Right ventricle myocardium superior (tissue), 1 donor: ENCODE data around the gene STK16. TPM values are rescaled to one million over a fixed set of nuclear protein-coding genes. Genes with fewer than 3 reads are reported as not detected.

Experiments used
- ATAC-seq: fragments of 200-7000 bp; cut with Tn5 transposase; one replicate; pipeline ENCODE4 v1.9.1; 2020; ENCODE audit warnings: mild to moderate bottlenecking; ENCODE audit not compliant: poor library complexity
- DNase-seq: peaks from one replicate; pipeline ENCODE4 v3.0.0-alpha.2; 2020
- intact Hi-C: fragments of 100-400 bp; cut with DNase I; formaldehyde crosslinking; loops from one replicate; pipeline ENCODE4 v1.11.2; 2022
- total RNA-seq: library from RNA; stranded (reverse); fragmentation: NEBNext Ultra II Directional; extraction: Animal tissue kit (Norgen Biotek cat#: 25700); gene quantifications from one replicate; pipeline ENCODE4 v1.2.1, GENCODE V29; 2021
- donor health status: DM: no; HTN: yes; CAD: no; lungs with severe emphysema.

The STK16 gene
- total RNA-seq, 1 donor from 2014 or later = 16.7 TPM

- ATAC-seq (no peak), DNase-seq (no peak)
- intact Hi-C loops = no loop called here
Measured at GRCh38 chr2:219210886-219211362, 34.4 kb upstream of the STK16 start.

GRCh38 chr2:219213026-219213415, 32.3 kb upstream of the STK16 start:
- intact Hi-C loops = no loop called here
- ATAC-seq (no peak), DNase-seq (no peak)

DNA sequence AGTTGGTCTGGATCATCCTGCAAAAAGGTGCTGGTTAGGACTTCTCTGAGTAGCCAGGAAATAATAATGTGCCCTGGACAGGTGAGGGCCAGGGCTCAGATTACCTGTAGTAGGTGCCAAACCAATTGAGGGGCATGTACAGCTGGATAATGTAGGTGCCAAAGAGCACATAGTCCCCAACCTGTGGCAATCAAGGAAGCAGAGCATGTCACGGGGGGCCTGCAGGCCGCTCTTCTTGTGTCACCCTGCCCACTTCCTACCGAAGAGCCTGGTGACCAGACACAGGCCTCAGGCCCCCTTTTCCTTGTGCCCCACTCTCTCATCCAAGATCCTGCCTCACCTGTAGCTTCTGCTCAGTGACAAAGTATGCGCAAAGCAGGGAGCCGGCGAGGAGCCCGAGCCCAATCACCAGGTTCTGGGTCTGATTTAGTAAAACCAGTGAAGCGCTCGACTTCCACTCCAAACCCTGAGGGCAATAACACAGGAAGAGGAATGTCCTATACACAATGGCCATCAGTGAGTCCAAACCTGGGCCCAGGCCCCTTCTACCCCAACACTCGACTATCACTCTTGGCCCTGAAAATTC, 31.7 kb upstream of the STK16 start:
- intact Hi-C loops = no loop called here

DNA sequence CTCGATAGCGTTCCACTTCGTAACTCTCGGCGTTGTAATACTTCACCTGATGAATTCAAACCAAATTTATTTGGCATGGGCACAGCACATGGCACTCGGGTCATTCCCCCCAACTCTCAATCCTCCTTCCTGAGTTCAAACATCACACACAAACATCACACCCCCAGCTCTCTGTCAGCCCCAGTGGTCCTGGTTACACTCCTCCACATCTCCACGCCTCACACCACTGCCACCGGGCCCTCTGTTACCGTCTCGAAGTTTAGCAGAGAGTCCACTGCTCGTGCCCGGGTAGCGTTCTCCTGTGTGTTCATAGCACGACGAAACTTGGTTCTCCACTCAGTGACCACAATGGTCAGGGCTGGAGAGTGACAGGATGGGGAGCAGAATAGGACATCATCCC, 31.1 kb upstream of the STK16 start:
- intact Hi-C loops = no loop called here
- ATAC-seq (no peak), DNase-seq (no peak)

More for the DNA sequence above, 31.7 kb upstream of the STK16 start:
- ATAC-seq (no peak), DNase-seq (no peak)

- intact Hi-C loops = loop anchor here (5.0 kb wide), 1 partner anchor 37 kb away; the partner anchor contains the start of genes CNPPD1 and RETREG2
- no peak for DNase-seq
- ATAC-seq = no peak
Measured at GRCh38 chr2:219214786-219215185, 30.5 kb upstream of the STK16 start.

DNA sequence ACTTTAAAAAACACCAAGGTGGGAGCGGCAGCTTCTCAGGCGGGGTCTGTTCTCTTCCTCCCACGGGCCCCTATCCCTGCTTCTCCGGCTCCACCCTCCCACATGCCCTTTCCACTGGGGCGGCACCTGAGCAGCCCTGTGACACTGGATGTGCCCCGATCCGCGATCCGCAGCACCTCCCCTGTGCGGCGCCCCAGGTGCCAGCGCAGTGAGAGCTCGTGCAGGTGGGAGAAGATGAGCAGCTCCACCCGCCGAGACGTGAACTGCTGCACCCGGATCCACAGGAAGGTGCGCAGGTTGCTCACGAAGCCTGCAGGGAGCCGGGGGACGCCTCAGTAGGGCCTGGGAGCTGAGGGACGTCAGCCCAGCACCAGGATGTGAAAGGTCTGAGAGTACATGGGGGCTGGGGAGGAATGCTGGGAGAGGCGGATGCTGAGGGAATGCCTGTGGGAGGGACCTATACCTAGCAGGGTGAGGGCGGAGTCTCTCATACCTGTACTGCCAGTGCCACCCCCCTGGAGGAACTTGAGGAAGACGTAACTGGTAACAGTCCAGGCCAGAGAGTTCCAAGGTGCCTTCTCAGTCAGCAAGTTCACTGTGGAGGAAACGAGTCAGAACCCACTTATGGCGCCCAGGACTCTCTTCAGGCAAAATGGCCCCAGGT, 29.3 kb upstream of the STK16 start:
- intact Hi-C loops = loop anchor here (5.0 kb wide), 1 partner anchor 39 kb away; the partner anchor contains the start of genes CNPPD1 and RETREG2
- no peak for ATAC-seq
- DNase-seq = no peak

DNA sequence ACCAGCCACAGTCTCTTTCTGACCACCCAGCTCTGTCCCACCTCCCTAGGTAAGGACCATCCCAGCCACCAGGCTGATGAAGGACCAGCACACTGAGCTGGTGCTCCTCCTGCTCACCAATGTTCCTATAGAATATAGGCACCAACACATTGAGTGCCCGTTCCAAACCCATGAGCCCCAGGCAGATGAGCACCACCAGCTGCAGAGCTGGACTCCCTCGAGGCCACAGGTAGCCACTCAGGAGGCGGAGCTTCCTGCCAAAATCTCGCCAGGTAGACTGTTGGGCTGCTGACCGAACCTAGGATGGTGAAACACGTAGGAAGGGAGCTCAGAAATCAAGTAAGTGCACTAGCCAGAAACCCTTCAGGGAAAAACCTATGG, 28.8 kb upstream of the STK16 start:
- no peak for ATAC-seq
- intact Hi-C loops = loop anchor here (5.0 kb wide), 1 partner anchor 39 kb away; the partner anchor contains the start of genes CNPPD1 and RETREG2

GRCh38 chr2:219218217-219218731, 27.0 kb upstream of the STK16 start:
- peak; percentile 62 for ATAC-seq
- intact Hi-C loops = loop anchor here (5.0 kb wide), 1 partner anchor 41 kb away; the partner anchor contains the start of genes CNPPD1 and RETREG2
- peak; percentile 78 for DNase-seq

More for the DNA sequence above, 28.8 kb upstream of the STK16 start:
- DNase-seq = no peak

GRCh38 chr2:219218732-219219701, 26.3 kb upstream of the STK16 start, which contains the start of gene ABCB6:
Gene ABCB6 (minus strand): TSS chr2:219218958. CDS start chr2:219218673, 285 bp downstream.
- peak; percentile 99 for DNase-seq
- intact Hi-C loops = loop anchor here (5.0 kb wide), 1 partner anchor 42 kb away; the partner anchor contains the start of genes CNPPD1 and RETREG2
- ATAC-seq = peak; percentile 93

DNA sequence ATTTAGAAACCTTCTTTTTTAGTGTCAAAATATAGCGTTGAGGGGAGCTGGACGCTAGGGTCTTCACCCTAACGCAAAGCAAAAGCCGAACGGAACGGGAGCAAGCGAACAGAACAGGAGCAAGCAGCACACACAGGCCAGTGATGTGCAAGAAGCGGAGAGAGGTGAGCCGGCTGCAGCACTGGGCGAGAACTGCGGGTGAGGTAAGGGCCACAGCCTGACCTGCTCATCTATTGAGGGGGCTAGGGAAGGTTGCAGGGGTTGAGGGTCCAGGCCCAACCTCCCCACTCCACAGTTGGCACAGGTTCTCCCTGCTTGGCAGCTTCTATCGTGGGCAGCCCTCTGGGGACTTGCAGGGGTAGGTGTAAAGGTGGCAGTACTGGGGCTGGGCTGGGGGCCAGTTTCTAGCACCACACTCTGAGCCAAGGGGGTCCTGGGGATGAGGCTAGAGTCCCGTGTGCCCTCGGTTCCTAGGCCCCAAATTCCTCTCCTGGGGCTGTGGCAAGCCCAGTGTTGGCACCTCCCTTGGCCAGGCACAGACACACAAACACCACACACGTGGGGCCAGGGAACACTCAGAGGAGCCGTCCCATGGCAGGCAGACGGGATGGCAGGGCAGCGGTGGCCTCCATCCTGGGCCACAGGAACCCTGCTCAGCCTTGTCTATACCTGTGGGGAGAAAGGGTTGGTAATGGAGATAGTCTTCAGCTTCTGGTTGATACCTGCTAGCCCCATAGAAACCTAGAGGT, 25.3 kb upstream of the STK16 start:
- intact Hi-C loops = loop anchor here (5.0 kb wide), 1 partner anchor 43 kb away; the partner anchor contains the start of genes CNPPD1 and RETREG2
- ATAC-seq (no peak), DNase-seq (no peak)

DNA sequence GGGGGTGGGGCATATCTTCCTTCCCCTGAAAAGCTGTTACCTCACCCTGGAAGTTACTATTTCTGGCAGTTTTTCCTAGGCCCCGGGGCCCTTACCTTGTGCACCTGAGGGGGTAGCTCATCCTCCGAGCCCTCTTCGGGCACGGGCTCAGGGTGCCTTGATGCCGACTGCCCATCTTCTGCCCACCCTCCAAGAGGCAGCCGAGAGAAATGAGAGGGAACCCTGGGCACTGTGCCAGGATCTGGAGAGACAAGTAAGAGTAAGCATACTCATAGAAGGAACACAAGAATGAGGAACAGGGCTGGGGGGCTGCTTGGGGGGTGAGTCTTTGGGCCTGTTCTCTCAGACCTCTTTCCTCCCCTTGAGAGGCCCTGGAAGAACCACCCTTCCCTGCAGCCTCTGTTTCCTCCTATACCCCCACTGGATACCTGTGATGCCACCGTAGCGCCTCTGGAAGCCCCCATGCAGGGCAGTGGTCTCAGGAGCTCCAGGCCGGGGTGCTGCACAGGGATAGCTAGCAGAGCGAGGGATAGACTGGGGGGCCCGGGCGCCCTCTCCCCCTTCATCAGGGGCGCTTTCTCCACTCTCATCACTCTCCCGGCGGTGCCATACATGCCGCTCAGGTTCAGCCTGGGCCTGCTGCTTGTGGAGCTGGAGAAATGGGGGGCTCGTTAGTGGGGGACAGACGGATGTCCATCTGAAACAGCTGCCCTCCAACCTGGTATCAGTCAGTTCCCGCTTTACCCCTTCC, 24.5 kb upstream of the STK16 start:
- intact Hi-C loops = no loop called here

DNA sequence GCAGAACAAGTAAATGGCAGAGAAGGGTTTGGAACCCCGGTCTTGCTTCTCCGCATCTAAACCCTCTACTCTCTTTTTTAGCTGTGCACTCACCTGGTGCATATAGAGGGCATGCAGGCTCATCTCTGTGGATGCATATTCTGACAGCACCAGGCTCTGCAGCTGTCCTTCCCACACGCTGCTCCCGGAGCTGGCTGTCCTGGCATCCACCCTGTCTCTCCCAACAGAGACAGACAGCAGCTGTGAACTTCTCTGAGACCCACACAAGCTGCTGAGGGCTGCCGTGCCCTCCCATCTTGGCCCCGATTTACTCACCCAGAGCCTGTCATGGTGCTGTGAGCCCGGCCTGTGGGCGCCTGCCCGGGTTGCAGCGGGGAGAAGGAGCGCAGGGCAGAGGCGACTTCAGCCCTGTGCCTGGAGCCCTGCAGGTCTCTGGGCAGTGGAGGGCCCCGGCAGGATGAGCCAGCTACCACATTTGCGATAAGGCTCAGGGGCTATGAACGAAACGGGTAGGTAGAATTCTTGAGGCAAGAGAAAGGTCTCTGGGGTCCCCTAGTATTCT, 23.2 kb upstream of the STK16 start:
- DNase-seq (no peak), ATAC-seq (no peak)
- intact Hi-C loops = no loop called here

More for the DNA sequence above, 24.5 kb upstream of the STK16 start:
- no peak for ATAC-seq
- DNase-seq = no peak

DNA sequence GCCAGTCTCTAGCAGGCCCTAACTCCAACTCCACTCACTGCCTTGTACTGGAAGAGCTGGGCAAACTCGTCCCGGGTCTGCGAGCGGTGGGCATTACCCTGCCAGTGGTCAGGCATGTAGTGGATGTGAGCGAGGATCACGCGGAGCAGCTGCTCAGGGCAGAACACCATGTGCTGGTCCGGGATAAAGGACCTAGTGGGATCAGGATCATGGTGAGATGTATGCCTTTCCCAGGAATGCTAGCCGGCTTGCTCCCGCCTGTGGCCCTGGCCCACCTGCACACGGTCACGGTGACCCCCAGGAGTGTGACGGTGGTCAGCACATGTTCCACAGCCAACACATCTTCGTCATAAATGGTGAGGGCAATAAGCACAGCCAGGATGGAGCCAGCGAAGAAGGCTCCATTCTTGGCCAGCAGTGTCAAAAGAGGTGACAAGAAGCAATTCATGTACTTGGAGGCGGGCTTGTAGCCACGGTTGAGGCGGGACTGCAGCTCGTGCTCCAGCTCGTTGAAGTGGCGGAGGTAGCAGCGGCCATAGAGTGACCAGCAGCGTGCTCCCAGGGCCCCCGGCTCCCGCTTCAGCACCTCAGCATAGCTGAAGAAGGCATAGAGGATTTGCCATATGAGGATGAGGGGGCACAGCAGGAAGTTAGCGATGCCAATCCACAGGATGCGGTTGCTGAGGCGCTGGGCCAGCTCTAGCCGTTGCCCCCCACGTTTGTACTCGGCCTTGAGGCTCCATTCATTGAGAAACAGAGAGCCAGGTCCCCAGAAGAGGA, 21.3 kb upstream of the STK16 start:
- no peak for ATAC-seq
- no peak for DNase-seq
- intact Hi-C loops = no loop called here

DNA sequence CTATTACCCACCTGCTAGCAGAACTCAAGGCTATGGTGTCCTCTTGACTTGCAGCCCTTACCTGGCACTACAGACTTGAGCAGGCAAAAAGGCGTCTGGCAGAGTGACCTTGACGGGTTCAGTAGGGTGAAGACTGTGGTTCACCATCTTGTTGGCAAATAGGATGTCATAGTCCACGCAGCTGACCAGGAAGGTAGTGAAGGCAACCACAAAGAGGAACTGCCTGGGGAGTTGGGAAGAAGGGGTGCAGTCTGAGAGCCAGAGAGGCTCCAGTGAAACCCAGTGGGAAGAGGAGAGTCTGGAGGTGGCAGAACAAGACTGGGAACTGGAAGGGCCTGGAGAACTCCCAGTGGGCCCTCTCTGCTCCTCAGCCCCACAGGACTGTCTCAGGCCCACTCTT, 19.9 kb upstream of the STK16 start:
- intact Hi-C loops = no loop called here
- DNase-seq (no peak), ATAC-seq (no peak)

- intact Hi-C loops = no loop called here
- no peak for DNase-seq
- ATAC-seq = no peak
Measured at GRCh38 chr2:219228041-219228910, 17.0 kb upstream of the STK16 start.
